Measurements from ENCODE around the gene OTOF.

DNA sequence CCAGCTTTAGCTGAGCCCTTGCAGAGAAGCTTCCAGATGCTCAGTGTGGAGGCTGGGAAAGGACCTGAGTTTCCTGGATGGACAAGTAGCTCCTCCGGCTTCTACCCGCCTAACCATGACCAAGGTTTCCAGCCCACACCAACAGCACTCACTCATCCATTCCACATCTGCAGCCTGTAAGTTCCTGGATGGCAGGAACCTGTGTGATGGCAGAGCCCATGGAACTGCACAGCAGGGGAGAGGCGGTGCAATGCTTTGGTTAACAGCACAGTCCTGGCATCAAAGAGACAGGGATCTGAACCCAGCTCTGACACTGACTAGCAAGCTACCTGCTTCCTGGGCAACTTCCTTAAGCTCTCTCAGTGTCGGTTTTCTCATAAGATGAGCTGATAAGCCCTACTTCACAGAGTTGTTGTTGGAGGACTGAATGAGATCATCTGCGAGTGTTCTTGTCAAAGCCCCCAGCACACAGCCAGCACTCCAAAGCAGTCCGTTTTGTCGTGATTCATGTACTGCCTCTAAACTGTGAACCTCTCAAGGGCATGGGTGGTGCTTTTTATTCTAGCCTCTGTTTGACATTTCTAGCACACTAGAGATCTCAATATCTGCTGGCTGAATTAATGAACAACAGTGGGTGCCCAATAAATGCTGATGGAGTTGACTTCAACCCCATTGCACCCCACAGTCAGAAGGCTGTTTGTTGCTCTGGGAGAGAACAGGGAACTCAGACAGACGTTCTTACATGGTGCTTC lies 41.6 kb upstream of the OTOF start:
- TF ChIP-seq POLR2A (IDR thresholded peaks at IDR 0.05) = no peak
- TF ChIP-seq, protein P1, sequence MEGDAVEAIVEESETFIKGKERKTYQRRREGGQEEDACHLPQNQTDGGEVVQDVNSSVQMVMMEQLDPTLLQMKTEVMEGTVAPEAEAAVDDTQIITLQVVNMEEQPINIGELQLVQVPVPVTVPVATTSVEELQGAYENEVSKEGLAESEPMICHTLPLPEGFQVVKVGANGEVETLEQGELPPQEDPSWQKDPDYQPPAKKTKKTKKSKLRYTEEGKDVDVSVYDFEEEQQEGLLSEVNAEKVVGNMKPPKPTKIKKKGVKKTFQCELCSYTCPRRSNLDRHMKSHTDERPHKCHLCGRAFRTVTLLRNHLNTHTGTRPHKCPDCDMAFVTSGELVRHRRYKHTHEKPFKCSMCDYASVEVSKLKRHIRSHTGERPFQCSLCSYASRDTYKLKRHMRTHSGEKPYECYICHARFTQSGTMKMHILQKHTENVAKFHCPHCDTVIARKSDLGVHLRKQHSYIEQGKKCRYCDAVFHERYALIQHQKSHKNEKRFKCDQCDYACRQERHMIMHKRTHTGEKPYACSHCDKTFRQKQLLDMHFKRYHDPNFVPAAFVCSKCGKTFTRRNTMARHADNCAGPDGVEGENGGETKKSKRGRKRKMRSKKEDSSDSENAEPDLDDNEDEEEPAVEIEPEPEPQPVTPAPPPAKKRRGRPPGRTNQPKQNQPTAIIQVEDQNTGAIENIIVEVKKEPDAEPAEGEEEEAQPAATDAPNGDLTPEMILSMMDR (IDR thresholded peaks at IDR 0.05) = no peak

Measured in body of pancreas (tissue), 4 donors.